GM18868 (cell line): ENCODE measurements around the gene MRPL44.
"Not testable (repeated sequence)": the region's sequence is repeated elsewhere in the genome, so short reads cannot be mapped to it uniquely, and the experiment has no call there.

Experiments
- ATAC-seq: cut with Tn5 transposase; IDR thresholded peaks from one replicate; pipeline ENCODE4 v1.9.1; 2021; ENCODE audit warnings: mild to moderate bottlenecking, moderate library complexity; ENCODE audit not compliant: unreplicated experiment

MRPL44 gene

GRCh38 chr2:224000662-224001061, 43.4 kb downstream of the MRPL44 start:
- ATAC-seq: not testable (repeated sequence)

GRCh38 chr2:224004105-224004695, 46.9 kb downstream of the MRPL44 start:
- no peak for ATAC-seq

GRCh38 chr2:224008702-224009261, 51.5 kb downstream of the MRPL44 start:
- ATAC-seq: no peak

GRCh38 chr2:224009605-224010315, 52.5 kb downstream of the MRPL44 start:
- ATAC-seq: no peak

- no peak for ATAC-seq
These were observed 54.6 kb downstream of the MRPL44 start for GRCh38 chr2:224011837-224012236.

GRCh38 chr2:224014336-224014735, 57.1 kb downstream of the MRPL44 start:
- no peak for ATAC-seq

- no peak for ATAC-seq
These were observed 59.7 kb downstream of the MRPL44 start for GRCh38 chr2:224016963-224017362.
